Cardiac septum (tissue), 1 donor: Measurements from ENCODE around the gene PLRG1. TPM values are rescaled to one million over a fixed set of nuclear protein-coding genes. Genes with fewer than 3 reads are reported as not detected.
"Not testable (repeated sequence)": the region's sequence is repeated elsewhere in the genome, so short reads cannot be mapped to it uniquely, and the experiment has no call there.

Experiments
- DNase-seq: peaks from one replicate; pipeline ENCODE4 v3.0.0-alpha.2; 2020; ENCODE audit warnings: low spot score
- intact Hi-C: fragments of 100-400 bp; cut with DNase I; formaldehyde crosslinking; loops from one replicate; pipeline ENCODE4 v1.14.0; 2022
- long read RNA-seq: library from polyadenylated mRNA; unstranded; transcript quantifications from one replicate; pipeline ENCODE4 v2.0.0, GENCODE V29; 2021
- total RNA-seq: library from RNA; stranded (reverse); fragmentation: NEBNext Ultra II Directional; extraction: Animal tissue kit (Norgen Biotek cat#: 25700); gene quantifications from one replicate; pipeline ENCODE4 v1.2.1, GENCODE V29; 2021
- donor health status: DM: no; HTN: no; CAD: no.

PLRG1 gene
- 31.8 TPM for total RNA-seq
- long read RNA-seq, transcript PLRG1-202 (15 exons, 3,351 nt) = major isoform, 32 of 40 reads
- long read RNA-seq, partial matches to known transcripts = 2 of 40 reads
- long read RNA-seq, other reads (novel, unspliced or antisense) = 5 of 40 reads

- peak; percentile 98 for DNase-seq
- intact Hi-C loops = loop anchor here (5.0 to 10.0 kb wide), 2 partner anchors 822 to 1165 kb away; no protein-coding TSS in a partner anchor
Observed at GRCh38 chr4:154549894-154550790, at the start of gene PLRG1. PLRG1 (minus strand) TSS chr4:154550400; CDS start chr4:154550308, 92 bp downstream.

- no peak for DNase-seq
- intact Hi-C loops = no loop called here
Observed at GRCh38 chr4:154597798-154598774, 47.9 kb upstream of the PLRG1 start.

GRCh38 chr4:154597281-154597680, 47.1 kb upstream of the PLRG1 start:
- DNase-seq, intact Hi-C loops: not testable (repeated sequence)

GRCh38 chr4:154595807-154596206, 45.6 kb upstream of the PLRG1 start:
- DNase-seq = no peak
- intact Hi-C loops = no loop called here

GRCh38 chr4:154594343-154594742, 44.1 kb upstream of the PLRG1 start:
- intact Hi-C loops = not testable (repeated sequence)

GRCh38 chr4:154593868-154594267, 43.7 kb upstream of the PLRG1 start:
- DNase-seq = no peak
- intact Hi-C loops = no loop called here

More at GRCh38 chr4:154594343-154594742, 44.1 kb upstream of the PLRG1 start:
- not testable (repeated sequence) for DNase-seq

- intact Hi-C loops = no loop called here
- DNase-seq = no peak
Observed at GRCh38 chr4:154591890-154592289, 41.7 kb upstream of the PLRG1 start.

GRCh38 chr4:154590329-154591006, 40.3 kb upstream of the PLRG1 start, which contains the start of gene FGA:
FGA (minus strand) TSS chr4:154590742; CDS start chr4:154590687, 55 bp downstream.
- DNase-seq = no peak
- intact Hi-C loops = no loop called here

- intact Hi-C loops = no loop called here
- no peak for DNase-seq
Observed at GRCh38 chr4:154589296-154590197, 39.3 kb upstream of the PLRG1 start.

GRCh38 chr4:154588198-154588597, 38.0 kb upstream of the PLRG1 start:
- DNase-seq = no peak
- intact Hi-C loops = no loop called here

GRCh38 chr4:154586296-154587033, 36.3 kb upstream of the PLRG1 start:
- no peak for DNase-seq
- intact Hi-C loops = no loop called here

GRCh38 chr4:154585369-154586018, 35.3 kb upstream of the PLRG1 start:
- intact Hi-C loops = no loop called here
- no peak for DNase-seq

GRCh38 chr4:154584259-154584658, 34.1 kb upstream of the PLRG1 start:
- intact Hi-C loops = no loop called here
- no peak for DNase-seq

- no peak for DNase-seq
- intact Hi-C loops = no loop called here
Observed at GRCh38 chr4:154583677-154584076, 33.5 kb upstream of the PLRG1 start.

GRCh38 chr4:154583230-154583629, 33.0 kb upstream of the PLRG1 start:
- DNase-seq = no peak
- intact Hi-C loops = no loop called here

GRCh38 chr4:154582723-154583122, 32.5 kb upstream of the PLRG1 start:
- intact Hi-C loops = no loop called here
- DNase-seq = no peak

- intact Hi-C loops = no loop called here
- no peak for DNase-seq
Observed at GRCh38 chr4:154579927-154580326, 29.7 kb upstream of the PLRG1 start.
